ENCODE measurements around the gene SLC39A1.
A peak's percentile ranks its signal among the peaks of the same experiment; 100 is the strongest.

SLC39A1 gene

DNA sequence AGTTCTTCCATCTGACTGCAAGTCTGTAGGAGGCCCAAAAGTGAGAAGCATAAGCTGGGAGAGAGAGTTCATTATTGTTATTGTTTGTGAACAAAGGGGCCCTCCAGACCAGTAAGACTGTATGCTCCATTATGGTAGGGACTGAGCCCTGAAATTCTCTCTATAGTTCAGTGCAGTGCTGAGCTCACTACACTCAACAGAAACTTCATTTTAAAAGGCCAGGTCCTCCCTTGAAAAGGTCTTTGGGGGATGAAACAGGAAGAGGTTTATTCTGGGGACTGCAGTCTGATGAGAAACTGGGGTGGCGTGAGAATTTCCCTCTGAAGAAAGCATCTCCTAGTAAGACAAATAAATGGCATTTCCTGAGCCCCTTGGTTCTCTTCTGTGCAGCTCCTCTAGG, 35.1 kb downstream of the SLC39A1 start:
- Histone ChIP-seq H3K9me3 (ENCODE audit: control insufficient read depth, low read length) (no peaks in the 10 kb centered on the region), H3K4me3 (ENCODE audit: extremely low read depth, insufficient read depth, low read length, poor library complexity, severe bottlenecking) (no peak overlapping the region), H3K27ac (ENCODE audit: low read depth, low read length, severe bottlenecking) (no peak overlapping the region), H3K36me3 (ENCODE audit: control insufficient read depth, insufficient read depth, low read length) (peaks cover 13% of the 10 kb centered on the region), H3K4me1 (ENCODE audit: control insufficient read depth, insufficient read depth, low read length, poor library complexity, severe bottlenecking) (peaks cover 7% of the 10 kb centered on the region)
- WGBS, 2 experiments (ENCODE audit: insufficient coverage in 2 of 2), result no CpG with 5 or more reads among the region's 1 CpG

DNA sequence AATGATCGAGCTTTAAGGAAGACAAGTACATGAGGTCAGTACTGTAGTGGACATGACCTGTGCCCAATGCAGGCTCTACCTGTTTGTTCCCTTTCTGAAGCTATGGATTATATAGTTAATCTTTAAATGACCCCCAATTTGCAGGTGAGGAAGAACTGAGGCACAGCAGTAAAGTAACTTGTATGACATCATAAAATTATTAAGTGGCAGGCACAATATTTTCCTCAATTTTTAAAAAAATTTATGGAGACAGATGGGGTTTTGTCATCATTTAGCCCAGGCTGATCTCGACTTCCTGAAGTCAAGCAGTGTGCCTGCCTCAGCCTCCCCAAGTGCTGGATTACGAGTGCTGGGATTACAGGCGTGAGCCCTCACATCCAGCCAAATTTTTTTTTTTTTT, 36.9 kb downstream of the SLC39A1 start:
- Histone ChIP-seq H3K27ac (ENCODE audit: low read depth, low read length, severe bottlenecking) (no peak overlapping the region), H3K9me3 (ENCODE audit: control insufficient read depth, low read length) (no peaks in the 10 kb centered on the region), H3K4me3 (ENCODE audit: extremely low read depth, insufficient read depth, low read length, poor library complexity, severe bottlenecking) (no peak overlapping the region), H3K36me3 (ENCODE audit: control insufficient read depth, insufficient read depth, low read length) (peaks cover 4% of the 10 kb centered on the region), H3K4me1 (ENCODE audit: control insufficient read depth, insufficient read depth, low read length, poor library complexity, severe bottlenecking) (peaks cover 7% of the 10 kb centered on the region)
- WGBS, 2 experiments (ENCODE audit: insufficient coverage in 2 of 2), result 87 to 88% methylated on average over 3 of the region's 4 CpGs

DNA sequence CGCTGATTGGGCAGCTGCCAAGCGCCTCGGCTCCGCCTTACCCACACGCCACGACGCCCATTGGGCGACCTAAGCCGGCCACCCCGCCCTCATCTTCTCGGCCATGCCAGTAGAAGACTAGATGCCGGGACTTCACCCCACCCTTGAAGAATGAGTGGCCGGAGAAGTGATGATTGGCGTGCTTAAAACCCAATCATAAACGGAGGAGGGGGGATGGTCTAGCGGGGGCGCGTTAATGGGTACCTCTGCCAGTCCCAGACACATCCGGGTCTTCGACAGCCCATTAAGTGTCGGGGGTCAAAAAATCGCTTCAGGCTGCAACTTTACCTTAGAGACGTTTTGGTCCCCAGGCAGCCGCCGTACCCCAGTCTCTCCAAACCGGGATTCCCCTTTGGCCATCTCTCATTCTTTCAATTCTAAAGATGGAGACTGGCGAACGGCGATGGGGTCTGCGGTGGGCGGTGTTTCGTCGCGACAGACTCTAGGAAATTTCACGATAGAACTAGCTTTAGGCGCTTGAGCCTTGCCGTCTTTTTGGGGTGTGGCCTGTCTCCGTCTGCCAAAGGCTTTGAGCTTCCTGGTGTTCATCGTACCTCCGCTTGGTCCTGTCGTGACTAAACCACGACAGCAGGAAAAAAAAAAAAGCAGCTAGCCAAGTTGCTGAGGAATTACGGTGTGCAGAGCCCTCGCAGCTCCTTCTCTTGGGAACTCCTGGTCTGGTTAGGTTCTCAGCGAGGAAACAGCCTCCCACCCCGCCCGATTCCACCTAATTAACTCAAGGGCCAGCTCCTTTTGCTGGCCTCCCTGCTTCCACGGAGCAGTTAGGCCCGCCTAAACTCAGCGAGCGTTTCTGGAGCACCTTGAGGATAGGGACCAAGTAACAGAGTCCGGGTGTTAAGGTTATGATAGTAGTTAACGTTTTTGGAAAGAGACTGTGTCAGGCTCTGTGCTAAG, 40.1 kb downstream of the SLC39A1 start, which contains the start of gene GATAD2B:
Gene GATAD2B, minus strand, starts transcription at position 1 of the 954 bp plus-strand sequence. CDS start 94,625 bp downstream, outside the sequence.
- WGBS, 2 experiments (ENCODE audit: insufficient coverage in 2 of 2), result 0% methylated on average over 47 to 48 of the region's 53 CpGs
- H3K27ac ChIP-seq (ENCODE audit: low read depth, low read length, severe bottlenecking), result peak within 1 kb of the TSS; percentile 89

GRCh38 chr1:153922076-153922971, 41.0 kb downstream of the SLC39A1 start:
- Histone ChIP-seq H3K4me3 (ENCODE audit: extremely low read depth, insufficient read depth, low read length, poor library complexity, severe bottlenecking) (peak overlapping the region; percentile 87), H3K9me3 (ENCODE audit: control insufficient read depth, low read length) (no peaks in the 10 kb centered on the region), H3K4me1 (ENCODE audit: control insufficient read depth, insufficient read depth, low read length, poor library complexity, severe bottlenecking) (peaks cover 17% of the 10 kb centered on the region), H3K36me3 (ENCODE audit: control insufficient read depth, insufficient read depth, low read length) (peaks cover 14% of the 10 kb centered on the region), H3K27ac (ENCODE audit: low read depth, low read length, severe bottlenecking) (peak overlapping the region; percentile 89)
- 0 to 1% methylated on average over 20 to 21 of the region's 86 CpGs for WGBS, 2 experiments (ENCODE audit: insufficient coverage in 2 of 2)

More for the DNA sequence above, 40.1 kb downstream of the SLC39A1 start, which contains the start of gene GATAD2B:
- peaks cover 17% of the 10 kb centered on the region for H3K4me1 ChIP-seq (ENCODE audit: control insufficient read depth, insufficient read depth, low read length, poor library complexity, severe bottlenecking)
- H3K9me3 ChIP-seq (ENCODE audit: control insufficient read depth, low read length), result no peaks in the 10 kb centered on the region
- peaks cover 14% of the 10 kb centered on the region for H3K36me3 ChIP-seq (ENCODE audit: control insufficient read depth, insufficient read depth, low read length)
- H3K4me3 ChIP-seq (ENCODE audit: extremely low read depth, insufficient read depth, low read length, poor library complexity, severe bottlenecking), result peak within 1 kb of the TSS; percentile 87

DNA sequence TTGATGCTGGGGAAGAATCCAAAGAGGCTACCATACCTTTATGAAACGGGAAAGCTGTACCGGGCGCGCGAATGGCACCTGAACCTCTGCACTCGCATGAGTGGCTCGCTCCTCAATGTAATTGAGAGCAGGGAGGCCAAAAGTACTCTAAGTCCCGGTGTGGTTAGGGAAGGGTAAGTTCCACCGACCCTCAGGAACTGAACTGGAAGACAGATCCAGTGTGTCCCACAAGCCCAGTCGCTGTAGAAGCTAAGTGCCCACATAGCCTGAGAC, 41.6 kb downstream of the SLC39A1 start:
- H3K9me3 ChIP-seq (ENCODE audit: control insufficient read depth, low read length), result no peaks in the 10 kb centered on the region
- peak overlapping the region; percentile 87 for H3K4me3 ChIP-seq (ENCODE audit: extremely low read depth, insufficient read depth, low read length, poor library complexity, severe bottlenecking)
- H3K4me1 ChIP-seq (ENCODE audit: control insufficient read depth, insufficient read depth, low read length, poor library complexity, severe bottlenecking), result peaks cover 17% of the 10 kb centered on the region
- 0% methylated on average over 8 to 10 of the region's 10 CpGs for WGBS, 2 experiments (ENCODE audit: insufficient coverage in 2 of 2)
- H3K36me3 ChIP-seq (ENCODE audit: control insufficient read depth, insufficient read depth, low read length), result peaks cover 14% of the 10 kb centered on the region
- H3K27ac ChIP-seq (ENCODE audit: low read depth, low read length, severe bottlenecking), result peak overlapping the region; percentile 89

DNA sequence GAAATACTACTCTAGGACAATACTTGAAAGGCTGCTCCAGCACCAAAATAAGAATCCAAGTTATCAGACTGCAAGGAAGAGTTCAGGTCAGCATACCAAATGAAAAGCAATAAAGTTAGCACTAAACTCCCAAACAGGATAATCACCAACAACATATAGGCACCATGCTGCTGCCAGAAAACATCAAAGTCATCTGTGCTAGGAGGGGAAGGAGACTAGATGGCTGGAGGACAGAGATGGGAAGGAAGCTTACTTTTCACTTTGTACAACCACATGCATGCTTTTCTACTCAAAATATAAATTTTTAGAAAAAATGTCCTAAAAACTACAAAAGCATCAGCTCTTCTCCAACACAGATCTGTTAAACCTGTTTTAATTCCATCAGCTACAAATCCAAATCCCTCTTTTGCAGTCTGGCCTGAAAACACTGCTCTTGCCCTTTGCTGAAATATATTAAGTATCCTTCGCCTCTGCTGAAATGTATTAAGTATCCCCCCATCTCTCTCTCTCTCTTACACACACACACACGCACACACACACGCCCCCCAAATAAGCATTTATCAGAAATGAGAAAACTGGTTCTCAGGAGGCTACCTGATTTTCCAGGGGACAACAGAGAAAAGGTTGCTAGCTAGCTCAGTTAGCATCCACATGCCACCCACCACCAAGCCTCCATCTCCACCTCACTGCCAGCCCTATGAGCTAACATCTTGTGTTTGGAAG, 42.1 kb downstream of the SLC39A1 start:
- Histone ChIP-seq H3K4me1 (ENCODE audit: control insufficient read depth, insufficient read depth, low read length, poor library complexity, severe bottlenecking) (peaks cover 17% of the 10 kb centered on the region), H3K36me3 (ENCODE audit: control insufficient read depth, insufficient read depth, low read length) (peaks cover 16% of the 10 kb centered on the region), H3K9me3 (ENCODE audit: control insufficient read depth, low read length) (no peaks in the 10 kb centered on the region), H3K4me3 (ENCODE audit: extremely low read depth, insufficient read depth, low read length, poor library complexity, severe bottlenecking) (peak overlapping the region; percentile 87), H3K27ac (ENCODE audit: low read depth, low read length, severe bottlenecking) (no peak overlapping the region)
- WGBS, 2 experiments (ENCODE audit: insufficient coverage in 2 of 2), result 36 to 67% methylated on average over 1 to 3 of the region's 3 CpGs

DNA sequence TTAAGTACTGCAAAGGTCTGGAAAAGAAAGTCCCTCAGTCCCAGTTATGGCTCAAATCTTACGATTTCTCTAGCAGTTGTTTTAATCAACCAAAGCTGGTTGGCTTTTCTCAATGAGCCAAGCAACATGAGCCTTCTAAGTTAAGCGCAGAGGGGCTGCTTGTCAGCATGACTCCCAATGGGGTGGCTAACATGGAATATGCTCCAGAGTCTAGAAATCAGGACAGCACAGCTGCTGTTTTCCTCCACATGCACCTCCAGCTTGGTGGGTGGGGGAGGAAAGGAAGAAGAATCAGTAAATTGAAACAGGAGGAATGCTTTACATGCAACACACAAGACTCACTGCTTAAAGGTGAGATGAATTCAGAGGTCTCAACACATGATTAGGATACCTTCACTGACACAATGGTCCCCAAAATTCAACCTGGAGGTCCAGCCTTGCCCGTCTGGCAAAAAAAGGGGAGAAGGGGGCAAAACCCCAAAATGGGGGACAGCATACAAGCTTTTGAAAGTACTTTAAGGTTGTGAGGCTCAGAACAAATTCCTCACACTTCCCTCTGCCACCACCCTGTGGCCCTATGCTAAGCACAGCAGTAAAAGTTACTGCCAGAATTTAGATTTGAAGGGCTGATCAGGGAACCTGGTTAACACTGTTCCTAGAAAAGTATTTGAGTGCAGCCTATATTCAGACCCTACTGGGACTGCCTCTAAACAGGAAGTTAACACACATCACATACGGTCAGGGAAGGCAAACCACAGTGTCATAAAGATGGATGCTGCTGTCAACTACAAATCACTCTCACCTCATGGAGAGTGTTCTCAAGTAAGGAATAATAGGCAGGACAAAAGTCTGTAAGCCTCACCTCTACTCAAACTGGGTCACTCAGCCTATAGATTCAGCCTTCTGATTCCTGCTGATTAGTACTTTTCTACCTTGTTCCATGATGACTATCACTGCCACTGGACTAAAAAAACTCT, 43.2 kb downstream of the SLC39A1 start:
- H3K4me3 ChIP-seq (ENCODE audit: extremely low read depth, insufficient read depth, low read length, poor library complexity, severe bottlenecking), result peak overlapping the region; percentile 87
- peaks cover 17% of the 10 kb centered on the region for H3K4me1 ChIP-seq (ENCODE audit: control insufficient read depth, insufficient read depth, low read length, poor library complexity, severe bottlenecking)
- WGBS, 2 experiments (ENCODE audit: insufficient coverage in 2 of 2), result 73 to 86% methylated on average over 2 to 4 of the region's 4 CpGs
- no peaks in the 10 kb centered on the region for H3K9me3 ChIP-seq (ENCODE audit: control insufficient read depth, low read length)
- H3K36me3 ChIP-seq (ENCODE audit: control insufficient read depth, insufficient read depth, low read length), result peaks cover 25% of the 10 kb centered on the region
- no peak overlapping the region for H3K27ac ChIP-seq (ENCODE audit: low read depth, low read length, severe bottlenecking)

- Histone ChIP-seq H3K4me1 (ENCODE audit: control insufficient read depth, insufficient read depth, low read length, poor library complexity, severe bottlenecking) (peaks cover 17% of the 10 kb centered on the region), H3K36me3 (ENCODE audit: control insufficient read depth, insufficient read depth, low read length) (peaks cover 25% of the 10 kb centered on the region), H3K9me3 (ENCODE audit: control insufficient read depth, low read length) (no peaks in the 10 kb centered on the region), H3K4me3 (ENCODE audit: extremely low read depth, insufficient read depth, low read length, poor library complexity, severe bottlenecking) (no peak overlapping the region), H3K27ac (ENCODE audit: low read depth, low read length, severe bottlenecking) (no peak overlapping the region)
- 89 to 100% methylated on average over 1 of the region's 4 CpGs for WGBS, 2 experiments (ENCODE audit: insufficient coverage in 2 of 2)
Measured at GRCh38 chr1:153916297-153916696, 47.0 kb downstream of the SLC39A1 start.

- no peaks in the 10 kb centered on the region for H3K9me3 ChIP-seq (ENCODE audit: control insufficient read depth, low read length)
- no CpG with 5 or more reads among the region's 2 CpGs for WGBS, 2 experiments (ENCODE audit: insufficient coverage in 2 of 2)
- H3K4me1 ChIP-seq (ENCODE audit: control insufficient read depth, insufficient read depth, low read length, poor library complexity, severe bottlenecking), result no peaks in the 10 kb centered on the region
- no peak overlapping the region for H3K4me3 ChIP-seq (ENCODE audit: extremely low read depth, insufficient read depth, low read length, poor library complexity, severe bottlenecking)
- peaks cover 29% of the 10 kb centered on the region for H3K36me3 ChIP-seq (ENCODE audit: control insufficient read depth, insufficient read depth, low read length)
- H3K27ac ChIP-seq (ENCODE audit: low read depth, low read length, severe bottlenecking), result no peak overlapping the region
Measured at GRCh38 chr1:153912349-153912748, 51.0 kb downstream of the SLC39A1 start.
